ENCODE results near the gene STK17B. TPM values are rescaled to one million over a fixed set of nuclear protein-coding genes. Genes with fewer than 3 reads are reported as not detected.

Gene STK17B
- total and polyA plus RNA-seq, 2 experiments from 2014 or later: 5.7 to 13.7 TPM

DNA sequence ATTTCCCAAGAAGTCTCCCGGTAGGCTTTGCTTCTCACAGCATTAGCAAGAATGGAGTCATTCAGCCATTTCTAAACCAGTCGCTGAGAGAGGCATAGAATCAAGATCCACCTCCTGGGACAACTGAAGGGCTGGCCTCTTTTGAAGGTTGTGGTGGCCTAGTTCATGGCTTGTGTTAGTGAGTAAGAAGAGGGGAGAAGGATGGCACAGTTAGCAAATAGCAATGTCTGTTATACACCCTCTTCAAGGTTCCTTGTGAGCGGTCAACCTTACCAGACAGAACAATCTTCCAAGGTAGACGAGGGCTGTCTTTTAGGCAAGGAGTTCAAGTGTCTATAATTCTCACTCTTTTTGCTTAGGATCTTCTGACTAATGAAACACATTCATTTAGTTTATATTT is 67.3 kb downstream of the STK17B start (continued):
- TF ChIP-seq ETS1 (IDR thresholded peaks at IDR 0.05): no peak
- no peak for TF ChIP-seq JUNB (IDR thresholded peaks at IDR 0.05; ENCODE audit: unreplicated experiment)

DNA sequence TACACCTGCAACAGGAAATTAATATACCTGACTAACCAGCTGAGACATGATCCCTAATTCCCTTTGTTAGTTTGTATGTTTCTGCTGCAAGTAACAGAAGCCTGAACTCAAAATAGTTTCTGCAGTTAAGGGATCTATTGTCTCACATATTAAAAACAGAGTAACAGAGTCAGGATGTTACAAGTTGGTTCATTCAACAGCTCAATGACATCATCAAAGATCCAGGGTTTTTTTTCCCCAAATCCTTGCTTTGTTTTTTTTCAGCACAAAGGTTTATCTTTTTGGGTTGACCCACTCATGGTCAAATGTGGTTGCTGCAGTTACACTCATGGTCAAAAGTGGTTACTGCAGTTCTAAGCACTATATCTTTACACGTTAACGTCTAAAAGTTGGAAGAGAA is 67.8 kb downstream of the STK17B start:
- DNase-seq (ENCODE audit: low spot score) (no peak), ATAC-seq (no peak)
- Mint-ChIP-seq H3K27me3 (ENCODE audit: insufficient read depth, low read depth, poor library complexity) (peaks cover 2% of the 10 kb centered on the region), H3K36me3 (ENCODE audit: low read depth) (no peaks in the 10 kb centered on the region), H3K27ac (no peak overlapping the region), H3K9me3 (no peaks in the 10 kb centered on the region), H3K4me3 (no peak overlapping the region), H3K4me1 (peaks cover 11% of the 10 kb centered on the region; the same call in 2 of the 3 replicates)
- no peak overlapping the region for H2AFZ ChIP-seq
- H3K27ac ChIP-seq (ENCODE audit: low read depth): no peak overlapping the region
- no peaks in the 10 kb centered on the region for H3K9me2 ChIP-seq (ENCODE audit: insufficient read depth)
- no peaks in the 10 kb centered on the region for H3F3A ChIP-seq (replicated peaks; ENCODE audit: low read depth)
- no peaks in the 10 kb centered on the region for H3K27me3 ChIP-seq (ENCODE audit: insufficient read depth)
- no peak overlapping the region for H3K4me2 ChIP-seq
- H4K20me1 ChIP-seq (replicated peaks; ENCODE audit: insufficient read depth): no peaks in the 10 kb centered on the region
- no peaks in the 10 kb centered on the region for H3K4me1 ChIP-seq (ENCODE audit: insufficient read depth)
- H3K36me3 ChIP-seq (ENCODE audit: insufficient read depth): no peaks in the 10 kb centered on the region
- TF ChIP-seq CTCF (conservative IDR thresholded peaks at IDR 0.05; ENCODE audit: low read depth in 2 of 2) (no peak), ZNF462 (CRISPR knock-in tag; IDR thresholded peaks at IDR 0.05) (no peak), CREB1 (CRISPR knock-in tag; IDR thresholded peaks at IDR 0.05; ENCODE audit: low read depth) (no peak), EZH2 (IDR thresholded peaks at IDR 0.05; ENCODE audit: low read depth, unreplicated experiment) (no peak), ZNF114 (CRISPR knock-in tag; IDR thresholded peaks at IDR 0.05) (no peak), REST (IDR thresholded peaks at IDR 0.05; ENCODE audit: unreplicated experiment) (no peak), STAT1 (IDR thresholded peaks at IDR 0.05; ENCODE audit: unreplicated experiment) (no peak), ETS1 (IDR thresholded peaks at IDR 0.05) (no peak), JUNB (IDR thresholded peaks at IDR 0.05; ENCODE audit: unreplicated experiment) (no peak), ZNF331 (CRISPR knock-in tag; IDR thresholded peaks at IDR 0.05; ENCODE audit: low read depth) (no peak)
- no peaks in the 10 kb centered on the region for H3K79me2 ChIP-seq (replicated peaks; ENCODE audit: insufficient read depth)
- no peak overlapping the region for H3K4me3 ChIP-seq

All from GM23338 (cell line).